ENCODE results near the gene LCOR. TPM values are rescaled to one million over a fixed set of nuclear protein-coding genes. Genes with fewer than 3 reads are reported as not detected.

LCOR gene
- total RNA-seq: 15.2 and 20.8 TPM in 2 replicates

DNA sequence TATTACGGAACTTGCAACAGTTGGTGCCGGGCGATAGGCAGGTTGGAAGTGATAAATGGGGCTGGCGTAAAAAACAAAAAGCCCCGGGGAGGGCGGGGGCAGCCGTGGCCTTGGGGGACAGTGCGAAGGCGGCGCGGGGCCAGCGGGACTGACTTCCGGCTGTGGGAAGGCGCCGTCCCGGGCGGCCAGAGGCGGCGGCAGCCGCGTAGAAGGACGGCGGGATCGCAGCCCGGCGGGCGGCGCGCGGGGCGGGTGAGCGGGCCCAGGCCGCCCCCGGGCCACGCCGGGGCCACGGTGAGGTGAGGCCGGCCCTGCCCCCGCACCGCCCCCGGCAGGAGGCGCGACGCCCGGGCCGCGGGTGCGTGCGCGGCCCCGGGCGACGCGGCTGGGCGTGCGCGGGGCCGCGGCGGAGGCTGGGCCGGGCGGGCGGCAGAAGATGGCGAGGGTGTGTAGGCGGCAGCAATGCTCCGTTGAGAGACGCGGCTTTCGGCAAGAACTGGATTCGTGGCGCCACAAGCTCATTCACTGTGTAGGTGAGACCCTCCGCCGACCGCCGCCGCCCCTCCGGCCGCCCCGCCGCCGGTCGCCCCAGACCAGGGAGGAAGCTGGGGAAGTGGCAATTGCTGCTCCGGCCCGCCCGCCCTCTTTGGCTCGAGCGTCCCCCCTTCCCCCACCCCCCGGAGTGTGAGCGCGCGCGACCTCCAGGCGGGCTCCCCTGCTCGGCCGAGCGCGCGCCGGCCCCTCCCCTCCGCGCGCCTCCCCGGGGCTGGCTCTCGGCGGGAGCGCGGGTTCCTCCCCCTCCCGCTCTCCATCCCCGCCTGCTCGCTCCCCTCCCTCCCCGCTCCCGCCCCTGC is at the start of gene LCOR:
Gene LCOR, plus strand, starts transcription at position 432 of the 854 bp plus-strand sequence. CDS start 116,760 bp downstream, outside the sequence.

Other genes starting within 250 kb of the LCOR start
- gene TM9SF3, start 245.3 kb upstream of the LCOR start, total RNA-seq: 100 and 111 TPM in 2 replicates
- 0.50 TPM in 1 of 2 replicates, not detected in the other for gene PIK3AP1, start 111.8 kb upstream of the LCOR start, total RNA-seq

Data from smooth muscle cell of trachea (primary cell).